Mucosa of gallbladder (tissue), 1 donor: ENCODE results near the gene TIPARP. TPM values are rescaled to one million over a fixed set of nuclear protein-coding genes. Genes with fewer than 3 reads are reported as not detected.
"Not testable (repeated sequence)": the region's sequence is repeated elsewhere in the genome, so short reads cannot be mapped to it uniquely, and the experiment has no call there.

ENCODE experiments used
- DNase-seq: peaks from one replicate; pipeline ENCODE4 v3.0.0-alpha.2; 2020; ENCODE audit warnings: low spot score
- total RNA-seq: library from RNA; stranded (reverse); gene quantifications from one replicate; pipeline ENCODE4 v1.2.1, GENCODE V29; 2021
- donor health status: DM: no; HTN: no; CAD: no.

The TIPARP gene
- total RNA-seq, 1 donor from 2014 or later = 28.5 TPM

GRCh38 chr3:156649681-156650080 is 24.7 kb upstream of the TIPARP start:
- DNase-seq = no peak

- not testable (repeated sequence) for DNase-seq
Observed at GRCh38 chr3:156652661-156653060, 21.7 kb upstream of the TIPARP start.

GRCh38 chr3:156654834-156655233 is 19.6 kb upstream of the TIPARP start:
- DNase-seq = no peak

GRCh38 chr3:156655819-156656550 is 18.4 kb upstream of the TIPARP start:
- DNase-seq = no peak

- no peak for DNase-seq
Observed at GRCh38 chr3:156657440-156657839, 16.9 kb upstream of the TIPARP start.

GRCh38 chr3:156657862-156658731 is 16.3 kb upstream of the TIPARP start:
- DNase-seq = no peak

GRCh38 chr3:156658732-156659090 is 15.7 kb upstream of the TIPARP start:
- DNase-seq = no peak

GRCh38 chr3:156659260-156659659 is 15.1 kb upstream of the TIPARP start:
- DNase-seq = no peak

GRCh38 chr3:156661155-156661554 is 13.2 kb upstream of the TIPARP start:
- DNase-seq = no peak

GRCh38 chr3:156664011-156664830 is 10.2 kb upstream of the TIPARP start:
- no peak for DNase-seq

- no peak for DNase-seq
Observed at GRCh38 chr3:156664831-156665178, 9.6 kb upstream of the TIPARP start.

- no peak for DNase-seq
Observed at GRCh38 chr3:156665291-156665690, 9.1 kb upstream of the TIPARP start.

- no peak for DNase-seq
Observed at GRCh38 chr3:156666073-156666472, 8.3 kb upstream of the TIPARP start.

- DNase-seq = no peak
Observed at GRCh38 chr3:156668073-156668763, 6.2 kb upstream of the TIPARP start.

GRCh38 chr3:156670077-156670476 is 4.3 kb upstream of the TIPARP start:
- no peak for DNase-seq

- DNase-seq = no peak
Observed at GRCh38 chr3:156670652-156671051, 3.7 kb upstream of the TIPARP start.

- DNase-seq = no peak
Observed at GRCh38 chr3:156673732-156674045, 701 bp upstream of the TIPARP start.

GRCh38 chr3:156674911-156675829 is 780 bp downstream of the TIPARP start:
- peak; percentile 48 for DNase-seq

- DNase-seq = peak; percentile 47
Observed at GRCh38 chr3:156675830-156676767, 1.7 kb downstream of the TIPARP start.
